Measurements from ENCODE around the gene KRT7.

KRT7 gene

GRCh38 chr12:52293926-52294325 is 60.9 kb downstream of the KRT7 start:
- DNase-seq (ENCODE audit: insufficient read length, low spot score) (no peak), FAIRE-seq (no peak)

GRCh38 chr12:52294803-52295202 is 61.8 kb downstream of the KRT7 start:
- no peak for FAIRE-seq
- DNase-seq (ENCODE audit: insufficient read length, low spot score), result no peak

- FAIRE-seq, result no peak
- no peak for DNase-seq (ENCODE audit: insufficient read length, low spot score)
These were observed 62.6 kb downstream of the KRT7 start for GRCh38 chr12:52295663-52296062.

- FAIRE-seq (no peak), DNase-seq (ENCODE audit: insufficient read length, low spot score) (no peak)
These were observed 63.7 kb downstream of the KRT7 start for GRCh38 chr12:52296572-52297215.

Measured in HTR-8/SVneo (cell line).